ENCODE results near the gene FAM89B.

GRCh38 chr11:65599216-65599954 lies 27.0 kb downstream of the FAM89B start:
- no peak for TF ChIP-seq CTCF (IDR thresholded peaks at IDR 0.05)
- no peak for TF ChIP-seq POLR2A (IDR thresholded peaks at IDR 0.05)
